ENCODE results near the gene TNS3. TPM values are rescaled to one million over a fixed set of nuclear protein-coding genes. Genes with fewer than 3 reads are reported as not detected.

Gene TNS3
- polyA plus RNA-seq, 2 donors, result 2.7 to 3.4 TPM

DNA sequence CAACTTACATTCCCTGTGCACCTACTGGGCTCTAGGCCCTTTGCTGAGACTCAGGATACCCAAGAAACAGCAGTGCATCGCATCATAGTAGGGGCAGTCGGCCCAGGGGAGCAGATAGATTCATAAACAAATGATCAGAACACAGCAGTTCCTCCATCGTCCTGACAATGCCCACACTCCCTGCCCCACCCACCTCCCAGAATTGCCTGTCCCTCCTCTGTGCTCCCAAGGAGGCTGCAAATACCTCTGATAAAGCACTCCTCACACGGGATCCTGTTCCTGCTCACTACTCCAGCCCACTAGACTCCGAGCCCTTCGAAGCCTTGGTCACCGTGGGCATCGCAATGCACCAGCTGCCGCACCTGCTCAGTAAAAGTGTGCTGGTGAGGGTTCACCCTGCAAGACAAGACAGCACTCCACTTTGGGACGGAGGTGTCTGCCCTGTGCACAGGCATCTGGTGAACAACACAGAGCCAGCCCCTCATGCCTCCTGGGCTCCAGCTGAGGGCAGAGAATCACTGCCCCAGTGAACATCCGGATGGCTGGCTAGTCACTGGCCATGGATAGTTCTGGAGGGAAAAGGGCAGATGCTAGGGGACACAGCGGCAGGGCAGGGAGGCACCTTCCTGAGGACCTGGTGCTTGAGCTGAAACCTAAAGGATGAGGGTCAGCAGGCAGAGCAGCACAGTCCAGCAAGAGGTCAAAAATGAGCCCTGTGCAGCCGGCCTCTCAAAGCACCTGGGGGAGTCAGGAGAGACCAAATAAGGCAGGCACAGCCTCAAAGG lies 60.7 kb downstream of the TNS3 start:
- 77 to 78% methylated on average over 13 of the region's 13 CpGs for WGBS, 2 donors
- Histone ChIP-seq H3K4me1 (ENCODE audit: control insufficient read depth in 2 of 2, insufficient read depth in 2 of 2, low read length in 1 of 2) (peaks cover 0 to 2% of the 10 kb centered on the region in 2 donors), H3K27ac (ENCODE audit: low read depth in 2 of 2, low read length in 1 of 2) (no peak overlapping the region)

DNA sequence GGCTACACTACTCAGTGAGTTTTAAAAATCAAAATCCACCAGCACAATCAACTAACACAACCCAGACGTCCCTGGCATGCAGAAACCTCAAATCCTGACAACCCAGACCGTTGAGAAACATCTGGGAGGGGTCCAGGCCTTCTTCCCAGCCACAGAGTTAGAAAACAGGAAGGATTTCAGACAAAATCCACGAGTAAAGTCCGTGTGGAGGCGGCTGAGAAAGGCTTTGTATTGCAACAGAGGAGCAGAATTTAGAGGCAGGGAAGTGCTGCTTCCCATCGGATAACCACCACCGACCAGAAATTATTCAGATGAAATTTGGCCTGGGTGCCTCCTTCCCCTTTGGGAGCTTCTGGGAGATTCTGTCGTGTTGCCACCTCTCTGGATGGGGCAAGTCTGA lies 61.5 kb downstream of the TNS3 start:
- 49 to 51% methylated on average over 8 of the region's 8 CpGs for WGBS, 2 donors
- peaks cover 0 to 6% of the 10 kb centered on the region in 2 donors for H3K36me3 ChIP-seq (ENCODE audit: control insufficient read depth in 2 of 2, insufficient read depth in 2 of 2, low read length in 1 of 2)
- no peak overlapping the region for H3K4me3 ChIP-seq (ENCODE audit: low read depth in 1 of 2, low read length in 2 of 2)
- H3K27me3 ChIP-seq (ENCODE audit: control insufficient read depth in 1 of 2, insufficient read depth in 2 of 2, low read length in 2 of 2), result no peaks in the 10 kb centered on the region
- H3K9me3 ChIP-seq (ENCODE audit: control insufficient read depth in 2 of 2, insufficient read depth in 1 of 2, low read depth in 1 of 2, low read length in 1 of 2), result no peaks in the 10 kb centered on the region
- peaks cover 0 to 2% of the 10 kb centered on the region in 2 donors for H3K4me1 ChIP-seq (ENCODE audit: control insufficient read depth in 2 of 2, insufficient read depth in 2 of 2, low read length in 1 of 2)
- no peak overlapping the region for H3K27ac ChIP-seq (ENCODE audit: low read depth in 2 of 2, low read length in 1 of 2)

More for the DNA sequence above, 60.7 kb downstream of the TNS3 start:
- H3K27me3 ChIP-seq (ENCODE audit: control insufficient read depth in 1 of 2, insufficient read depth in 2 of 2, low read length in 2 of 2), result no peaks in the 10 kb centered on the region
- H3K9me3 ChIP-seq (ENCODE audit: control insufficient read depth in 2 of 2, insufficient read depth in 1 of 2, low read depth in 1 of 2, low read length in 1 of 2), result no peaks in the 10 kb centered on the region
- no peak overlapping the region for H3K4me3 ChIP-seq (ENCODE audit: low read depth in 1 of 2, low read length in 2 of 2)
- H3K36me3 ChIP-seq (ENCODE audit: control insufficient read depth in 2 of 2, insufficient read depth in 2 of 2, low read length in 1 of 2), result peaks cover 0 to 8% of the 10 kb centered on the region in 2 donors

- WGBS, 2 donors, result 81 to 89% methylated on average over 7 of the region's 7 CpGs
- H3K9me3 ChIP-seq (ENCODE audit: control insufficient read depth in 2 of 2, insufficient read depth in 1 of 2, low read depth in 1 of 2, low read length in 1 of 2), result no peaks in the 10 kb centered on the region
- peaks cover 0 to 2% of the 10 kb centered on the region in 2 donors for H3K4me1 ChIP-seq (ENCODE audit: control insufficient read depth in 2 of 2, insufficient read depth in 2 of 2, low read length in 1 of 2)
- no peak overlapping the region for H3K27ac ChIP-seq (ENCODE audit: low read depth in 2 of 2, low read length in 1 of 2)
- H3K4me3 ChIP-seq (ENCODE audit: low read depth in 1 of 2, low read length in 2 of 2), result no peak overlapping the region
- H3K36me3 ChIP-seq (ENCODE audit: control insufficient read depth in 2 of 2, insufficient read depth in 2 of 2, low read length in 1 of 2), result peaks cover 0 to 6% of the 10 kb centered on the region in 2 donors
- H3K27me3 ChIP-seq (ENCODE audit: control insufficient read depth in 1 of 2, insufficient read depth in 2 of 2, low read length in 2 of 2), result no peaks in the 10 kb centered on the region
Measured at GRCh38 chr7:47518827-47519226, 63.1 kb downstream of the TNS3 start.

DNA sequence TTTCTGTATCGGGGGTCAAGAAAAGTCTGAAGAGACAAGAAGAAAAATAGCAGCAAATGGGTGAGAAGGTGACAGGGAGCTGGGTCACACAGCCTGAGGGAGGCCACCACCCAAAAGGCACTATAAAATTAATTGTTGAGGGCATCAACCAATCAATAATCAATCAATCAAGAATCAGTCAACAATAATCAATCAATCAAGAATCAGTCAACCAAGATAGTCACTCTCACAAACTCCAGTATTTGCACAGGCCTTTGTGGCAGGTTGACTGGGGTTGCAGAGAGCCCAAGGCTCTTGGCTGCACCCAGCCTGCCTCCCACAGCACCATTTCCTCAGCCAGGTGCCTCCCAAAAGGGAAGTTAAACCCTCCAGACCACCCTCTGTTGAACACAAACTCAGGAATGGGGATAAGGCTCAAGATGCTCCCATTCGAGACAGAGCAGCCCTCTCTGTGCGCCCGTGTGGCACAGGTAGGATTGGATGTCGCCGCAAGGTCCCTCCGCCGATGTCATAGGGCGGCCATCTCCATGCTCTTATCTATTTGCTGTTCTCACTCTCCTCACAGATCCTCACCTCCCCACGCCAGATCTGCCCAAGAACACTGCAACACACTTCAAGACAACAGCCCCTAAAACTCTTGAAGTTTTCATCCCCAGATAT lies 64.0 kb downstream of the TNS3 start:
- Histone ChIP-seq H3K4me1 (ENCODE audit: control insufficient read depth in 2 of 2, insufficient read depth in 2 of 2, low read length in 1 of 2) (peaks cover 0 to 2% of the 10 kb centered on the region in 2 donors), H3K27me3 (ENCODE audit: control insufficient read depth in 1 of 2, insufficient read depth in 2 of 2, low read length in 2 of 2) (no peaks in the 10 kb centered on the region), H3K36me3 (ENCODE audit: control insufficient read depth in 2 of 2, insufficient read depth in 2 of 2, low read length in 1 of 2) (no peaks in the 10 kb centered on the region), H3K4me3 (ENCODE audit: low read depth in 1 of 2, low read length in 2 of 2) (no peak overlapping the region), H3K27ac (ENCODE audit: low read depth in 2 of 2, low read length in 1 of 2) (no peak overlapping the region), H3K9me3 (ENCODE audit: control insufficient read depth in 2 of 2, insufficient read depth in 1 of 2, low read depth in 1 of 2, low read length in 1 of 2) (no peaks in the 10 kb centered on the region)
- 97 to 98% methylated on average over 10 of the region's 10 CpGs for WGBS, 2 donors

- peaks cover 0 to 2% of the 10 kb centered on the region in 2 donors for H3K4me1 ChIP-seq (ENCODE audit: control insufficient read depth in 2 of 2, insufficient read depth in 2 of 2, low read length in 1 of 2)
- no peaks in the 10 kb centered on the region for H3K36me3 ChIP-seq (ENCODE audit: control insufficient read depth in 2 of 2, insufficient read depth in 2 of 2, low read length in 1 of 2)
- H3K9me3 ChIP-seq (ENCODE audit: control insufficient read depth in 2 of 2, insufficient read depth in 1 of 2, low read depth in 1 of 2, low read length in 1 of 2), result no peaks in the 10 kb centered on the region
- H3K27me3 ChIP-seq (ENCODE audit: control insufficient read depth in 1 of 2, insufficient read depth in 2 of 2, low read length in 2 of 2), result no peaks in the 10 kb centered on the region
- H3K4me3 ChIP-seq (ENCODE audit: low read depth in 1 of 2, low read length in 2 of 2), result no peak overlapping the region
- H3K27ac ChIP-seq (ENCODE audit: low read depth in 2 of 2, low read length in 1 of 2), result no peak overlapping the region
- 71 to 80% methylated on average over 10 of the region's 10 CpGs for WGBS, 2 donors
Measured at GRCh38 chr7:47516985-47517600, 64.8 kb downstream of the TNS3 start.

GRCh38 chr7:47516386-47516785 lies 65.5 kb downstream of the TNS3 start:
- 95 to 96% methylated on average over 6 of the region's 6 CpGs for WGBS, 2 donors
- H3K27me3 ChIP-seq (ENCODE audit: control insufficient read depth in 1 of 2, insufficient read depth in 2 of 2, low read length in 2 of 2), result no peaks in the 10 kb centered on the region
- no peak overlapping the region for H3K4me3 ChIP-seq (ENCODE audit: low read depth in 1 of 2, low read length in 2 of 2)
- H3K9me3 ChIP-seq (ENCODE audit: control insufficient read depth in 2 of 2, insufficient read depth in 1 of 2, low read depth in 1 of 2, low read length in 1 of 2), result no peaks in the 10 kb centered on the region
- H3K36me3 ChIP-seq (ENCODE audit: control insufficient read depth in 2 of 2, insufficient read depth in 2 of 2, low read length in 1 of 2), result no peaks in the 10 kb centered on the region
- H3K4me1 ChIP-seq (ENCODE audit: control insufficient read depth in 2 of 2, insufficient read depth in 2 of 2, low read length in 1 of 2), result peaks cover 2 to 3% of the 10 kb centered on the region in 2 donors
- no peak overlapping the region for H3K27ac ChIP-seq (ENCODE audit: low read depth in 2 of 2, low read length in 1 of 2)

GRCh38 chr7:47515305-47515834 lies 66.5 kb downstream of the TNS3 start:
- Histone ChIP-seq H3K27ac (ENCODE audit: low read depth in 2 of 2, low read length in 1 of 2) (no peak overlapping the region), H3K4me1 (ENCODE audit: control insufficient read depth in 2 of 2, insufficient read depth in 2 of 2, low read length in 1 of 2) (peaks cover 2 to 3% of the 10 kb centered on the region in 2 donors), H3K27me3 (ENCODE audit: control insufficient read depth in 1 of 2, insufficient read depth in 2 of 2, low read length in 2 of 2) (no peaks in the 10 kb centered on the region), H3K36me3 (ENCODE audit: control insufficient read depth in 2 of 2, insufficient read depth in 2 of 2, low read length in 1 of 2) (no peaks in the 10 kb centered on the region), H3K9me3 (ENCODE audit: control insufficient read depth in 2 of 2, insufficient read depth in 1 of 2, low read depth in 1 of 2, low read length in 1 of 2) (no peaks in the 10 kb centered on the region), H3K4me3 (ENCODE audit: low read depth in 1 of 2, low read length in 2 of 2) (no peak overlapping the region)
- WGBS, 2 donors, result 93 to 97% methylated on average over 7 of the region's 7 CpGs

- Histone ChIP-seq H3K9me3 (ENCODE audit: control insufficient read depth in 2 of 2, insufficient read depth in 1 of 2, low read depth in 1 of 2, low read length in 1 of 2) (no peaks in the 10 kb centered on the region), H3K4me3 (ENCODE audit: low read depth in 1 of 2, low read length in 2 of 2) (no peak overlapping the region), H3K36me3 (ENCODE audit: control insufficient read depth in 2 of 2, insufficient read depth in 2 of 2, low read length in 1 of 2) (no peaks in the 10 kb centered on the region), H3K27ac (ENCODE audit: low read depth in 2 of 2, low read length in 1 of 2) (no peak overlapping the region), H3K27me3 (ENCODE audit: control insufficient read depth in 1 of 2, insufficient read depth in 2 of 2, low read length in 2 of 2) (no peaks in the 10 kb centered on the region), H3K4me1 (ENCODE audit: control insufficient read depth in 2 of 2, insufficient read depth in 2 of 2, low read length in 1 of 2) (peaks cover 0 to 3% of the 10 kb centered on the region in 2 donors)
- 91 to 95% methylated on average over 3 of the region's 3 CpGs for WGBS, 2 donors
Measured at GRCh38 chr7:47514818-47515217, 67.1 kb downstream of the TNS3 start.

DNA sequence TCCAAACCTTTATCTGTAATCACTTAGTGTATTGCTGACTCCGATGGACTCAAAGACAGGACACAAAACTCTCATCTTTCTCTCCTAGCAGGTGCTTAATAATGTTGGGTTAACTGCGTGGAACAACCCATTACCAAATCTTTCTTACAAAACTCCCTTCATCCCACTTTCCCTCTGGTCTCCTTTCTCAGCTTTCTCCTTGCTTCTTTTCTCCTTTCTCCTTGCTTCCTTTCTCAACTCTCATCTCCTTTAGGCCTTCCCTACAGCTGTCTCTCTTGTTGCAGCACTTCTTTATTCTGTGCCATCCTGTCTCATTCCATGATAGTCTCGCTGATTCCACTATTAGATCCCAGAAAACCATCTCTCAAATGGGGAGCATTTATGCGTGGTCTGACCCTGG lies 67.5 kb downstream of the TNS3 start:
- H3K4me3 ChIP-seq (ENCODE audit: low read depth in 1 of 2, low read length in 2 of 2), result no peak overlapping the region
- no peaks in the 10 kb centered on the region for H3K9me3 ChIP-seq (ENCODE audit: control insufficient read depth in 2 of 2, insufficient read depth in 1 of 2, low read depth in 1 of 2, low read length in 1 of 2)
- WGBS, 2 donors, result 81 to 92% methylated on average over 4 of the region's 4 CpGs
- H3K4me1 ChIP-seq (ENCODE audit: control insufficient read depth in 2 of 2, insufficient read depth in 2 of 2, low read length in 1 of 2), result peaks cover 0 to 3% of the 10 kb centered on the region in 2 donors
- no peak overlapping the region for H3K27ac ChIP-seq (ENCODE audit: low read depth in 2 of 2, low read length in 1 of 2)
- no peaks in the 10 kb centered on the region for H3K36me3 ChIP-seq (ENCODE audit: control insufficient read depth in 2 of 2, insufficient read depth in 2 of 2, low read length in 1 of 2)
- H3K27me3 ChIP-seq (ENCODE audit: control insufficient read depth in 1 of 2, insufficient read depth in 2 of 2, low read length in 2 of 2), result no peaks in the 10 kb centered on the region

Measured in esophagus (tissue), 2 donors.